Chondrocyte (in vitro differentiated cells): Measurements from ENCODE around the gene CACHD1. TPM values are rescaled to one million over a fixed set of nuclear protein-coding genes. Genes with fewer than 3 reads are reported as not detected.

ENCODE experiments used
- DNase-seq: peaks from one replicate; pipeline ENCODE4 v3.0.0; 2021; ENCODE audit warnings: mixed read lengths, low spot score
- H3K27ac Mint-ChIP-seq: one replicate; pipeline ENCODE4 v1.8.0; 2021; ENCODE audit warnings: mild to moderate bottlenecking, moderate library complexity, mixed read lengths; ENCODE audit not compliant: unreplicated experiment
- H3K27me3 Mint-ChIP-seq: 2 replicates; pipeline ENCODE4 v1.8.0; 2021; ENCODE audit warnings: low read depth, mixed read lengths
- H3K36me3 Mint-ChIP-seq: 2 replicates; pipeline ENCODE4 v1.8.0; 2021; ENCODE audit warnings: low read depth, mixed read lengths
- H3K4me1 Mint-ChIP-seq: 2 replicates; pipeline ENCODE4 v1.8.0; 2021; ENCODE audit warnings: low read depth, mild to moderate bottlenecking, mixed read lengths
- H3K4me3 Mint-ChIP-seq: one replicate; pipeline ENCODE4 v1.8.0; 2021; ENCODE audit warnings: mild to moderate bottlenecking, moderate library complexity, mixed read lengths; ENCODE audit not compliant: unreplicated experiment
- H3K9me3 Mint-ChIP-seq: 2 replicates; pipeline ENCODE4 v1.8.0; 2021; ENCODE audit warnings: low read depth, mixed read lengths
- total RNA-seq: library from RNA; stranded (reverse); gene quantifications from 3 replicates; pipeline ENCODE4 v1.2.1, GENCODE V29; 2021
- TF ChIP-seq, protein P1 (sequence below): fragments of 200-600 bp; sonication (generic); IDR thresholded peaks from 2 replicates; pipeline ENCODE4 v1.5.0; 2021; ENCODE audit warnings: antibody characterized with exemption, mild to moderate bottlenecking, moderate library complexity

CACHD1 gene
- total RNA-seq, 1 donor from 2014 or later = 10.5 TPM

DNA sequence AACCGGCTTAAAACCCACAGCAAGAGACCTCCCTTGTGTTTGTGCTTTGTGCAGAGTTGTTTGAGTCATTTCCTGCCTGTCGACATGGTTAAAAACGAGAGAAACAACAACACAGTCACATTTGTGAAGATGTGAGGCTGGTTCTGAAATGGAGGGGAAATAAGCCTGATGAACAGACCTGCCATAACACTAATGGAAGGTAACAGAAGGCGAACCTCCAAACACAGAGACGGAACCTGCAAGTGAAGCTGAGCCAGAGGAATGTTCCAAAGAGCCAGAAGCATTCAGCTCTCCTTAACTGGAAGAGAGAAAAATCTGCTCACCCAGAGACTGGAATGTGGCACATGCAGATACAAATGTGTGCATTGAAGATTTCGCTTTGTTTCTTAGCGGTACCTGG lies 221.7 kb downstream of the CACHD1 start:
- TF ChIP-seq, protein P1, sequence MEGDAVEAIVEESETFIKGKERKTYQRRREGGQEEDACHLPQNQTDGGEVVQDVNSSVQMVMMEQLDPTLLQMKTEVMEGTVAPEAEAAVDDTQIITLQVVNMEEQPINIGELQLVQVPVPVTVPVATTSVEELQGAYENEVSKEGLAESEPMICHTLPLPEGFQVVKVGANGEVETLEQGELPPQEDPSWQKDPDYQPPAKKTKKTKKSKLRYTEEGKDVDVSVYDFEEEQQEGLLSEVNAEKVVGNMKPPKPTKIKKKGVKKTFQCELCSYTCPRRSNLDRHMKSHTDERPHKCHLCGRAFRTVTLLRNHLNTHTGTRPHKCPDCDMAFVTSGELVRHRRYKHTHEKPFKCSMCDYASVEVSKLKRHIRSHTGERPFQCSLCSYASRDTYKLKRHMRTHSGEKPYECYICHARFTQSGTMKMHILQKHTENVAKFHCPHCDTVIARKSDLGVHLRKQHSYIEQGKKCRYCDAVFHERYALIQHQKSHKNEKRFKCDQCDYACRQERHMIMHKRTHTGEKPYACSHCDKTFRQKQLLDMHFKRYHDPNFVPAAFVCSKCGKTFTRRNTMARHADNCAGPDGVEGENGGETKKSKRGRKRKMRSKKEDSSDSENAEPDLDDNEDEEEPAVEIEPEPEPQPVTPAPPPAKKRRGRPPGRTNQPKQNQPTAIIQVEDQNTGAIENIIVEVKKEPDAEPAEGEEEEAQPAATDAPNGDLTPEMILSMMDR = no peak
- DNase-seq = no peak
- Mint-ChIP-seq H3K4me3 (no peak overlapping the region), H3K27ac (peak overlapping the region; percentile 85), H3K9me3 (no peaks in the 10 kb centered on the region), H3K27me3 (no peaks in the 10 kb centered on the region), H3K36me3 (peaks cover 8% of the 10 kb centered on the region), H3K4me1 (peaks cover 28% of the 10 kb centered on the region)

DNA sequence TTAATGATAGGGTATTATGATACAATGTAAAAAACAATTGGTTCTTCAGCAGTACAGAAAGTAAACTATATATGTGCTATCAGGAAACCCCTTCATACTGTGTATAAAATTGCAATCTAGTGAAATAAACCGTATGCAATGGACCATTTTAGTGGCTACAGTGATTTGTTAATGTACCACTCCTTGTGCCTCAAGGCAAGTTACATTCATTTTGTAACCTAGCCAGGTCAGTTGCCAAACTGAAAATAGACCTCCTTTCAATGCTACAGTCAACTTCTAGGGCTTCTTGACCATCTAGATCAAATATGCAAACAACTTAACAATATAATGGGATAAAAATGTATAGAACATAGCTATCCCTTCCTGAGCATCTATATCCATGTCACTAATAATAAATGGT lies 223.0 kb downstream of the CACHD1 start:
- H3K4me3 Mint-ChIP-seq = no peak overlapping the region

DNA sequence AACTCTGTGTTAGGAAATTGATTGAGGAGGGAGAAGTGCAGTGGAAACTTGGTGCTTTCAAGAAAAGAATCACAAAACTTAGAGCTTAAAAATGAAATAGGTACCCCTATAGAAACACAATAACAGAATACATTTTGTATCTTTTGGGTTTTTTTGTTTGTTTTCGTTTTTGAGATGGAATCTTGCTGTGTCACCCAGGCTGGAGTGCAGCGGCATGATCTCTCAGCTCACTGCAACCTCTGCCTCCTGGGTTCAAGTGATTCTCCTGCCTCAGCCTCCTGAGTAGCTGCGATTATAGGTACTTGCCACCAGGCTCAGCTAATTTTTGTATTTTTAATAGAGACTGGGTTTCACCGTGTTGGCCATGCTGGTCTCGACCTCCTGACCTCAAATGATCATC lies 223.5 kb downstream of the CACHD1 start:
- H3K9me3 Mint-ChIP-seq = no peaks in the 10 kb centered on the region
- no peak overlapping the region for H3K4me3 Mint-ChIP-seq
- no peaks in the 10 kb centered on the region for H3K27me3 Mint-ChIP-seq
- H3K36me3 Mint-ChIP-seq = peaks cover 8% of the 10 kb centered on the region
- H3K27ac Mint-ChIP-seq = no peak overlapping the region
- DNase-seq = no peak
- H3K4me1 Mint-ChIP-seq = peaks cover 22% of the 10 kb centered on the region
- TF ChIP-seq, protein P1 = no peak

More for the DNA sequence above, 223.0 kb downstream of the CACHD1 start:
- Mint-ChIP-seq H3K36me3 (peaks cover 8% of the 10 kb centered on the region), H3K9me3 (no peaks in the 10 kb centered on the region), H3K27me3 (no peaks in the 10 kb centered on the region), H3K4me1 (peaks cover 22% of the 10 kb centered on the region), H3K27ac (no peak overlapping the region)
- TF ChIP-seq, protein P1 = no peak
- DNase-seq = no peak

DNA sequence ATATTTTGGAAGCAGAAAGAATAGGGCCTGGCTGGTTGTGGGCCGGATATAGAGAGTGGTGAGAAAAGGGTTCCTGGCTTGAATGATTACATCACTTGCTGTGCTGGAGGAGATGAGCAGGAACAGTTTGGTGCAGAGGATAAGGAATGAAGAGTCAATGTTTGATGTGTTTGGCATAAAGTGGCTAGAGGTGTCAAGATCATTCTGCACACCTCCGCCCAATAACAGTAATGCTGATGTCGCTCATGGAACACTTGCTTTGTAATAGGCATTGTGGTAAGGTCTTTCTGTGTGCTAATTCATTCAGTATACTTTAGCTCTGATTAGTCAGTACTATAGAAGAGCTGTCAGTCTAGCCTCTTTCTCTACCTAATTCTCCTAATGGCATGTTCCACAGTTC lies 226.9 kb downstream of the CACHD1 start:
- Mint-ChIP-seq H3K9me3 (no peaks in the 10 kb centered on the region), H3K36me3 (no peaks in the 10 kb centered on the region), H3K27me3 (no peaks in the 10 kb centered on the region), H3K4me1 (peaks cover 26% of the 10 kb centered on the region), H3K27ac (no peak overlapping the region), H3K4me3 (no peak overlapping the region)
- TF ChIP-seq, protein P1 = no peak
- no peak for DNase-seq

DNA sequence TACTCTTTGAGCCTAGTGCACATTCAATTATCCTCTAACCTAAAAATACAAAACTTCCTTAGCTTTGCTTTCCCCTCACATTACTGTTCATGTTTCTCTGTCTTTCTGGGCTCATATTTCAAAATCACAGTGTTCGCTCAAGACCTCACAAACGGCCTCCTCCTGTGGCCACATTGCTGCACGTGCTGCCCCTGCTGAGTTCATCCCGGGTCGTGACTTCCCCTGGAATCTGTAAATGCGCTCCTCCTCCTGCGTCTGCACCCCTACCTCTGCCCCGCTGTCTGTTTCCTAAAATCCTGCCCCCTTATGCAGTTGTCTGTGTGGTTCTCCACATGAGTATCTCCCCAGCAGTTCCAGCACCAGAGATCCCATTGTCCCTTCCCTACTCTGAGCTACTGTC lies 229.4 kb downstream of the CACHD1 start:
- no peaks in the 10 kb centered on the region for H3K36me3 Mint-ChIP-seq
- TF ChIP-seq, protein P1 = no peak
- H3K9me3 Mint-ChIP-seq = peaks cover 5% of the 10 kb centered on the region
- no peak for DNase-seq
- no peaks in the 10 kb centered on the region for H3K27me3 Mint-ChIP-seq
- peak overlapping the region; percentile 1 for H3K27ac Mint-ChIP-seq
- H3K4me1 Mint-ChIP-seq = peaks cover 14% of the 10 kb centered on the region
- no peak overlapping the region for H3K4me3 Mint-ChIP-seq
